T47D (cell line): ENCODE measurements around the gene TOP3A.

ENCODE experiments used
- DNase-seq, 2 experiments: peaks; one replicate each; pipeline versions ENCODE4 v3.0.0 to v3.0.0-alpha.2; 2011 to 2012; ENCODE audit warnings: low read depth in 1 of 2, low spot score in 1 of 2
- JUND ChIP-seq: IDR thresholded peaks from 2 replicates; pipeline ENCODE4 v1.6.1; 2012; ENCODE audit warnings: low read depth
- in situ Hi-C: cut with HindIII; loops from 2 replicates; pipeline ENCODE4 v1.10.0; 2016; ENCODE audit warnings: low sequenced_read_pairs, low pct_unique_long_range_greater_than_20kb

TOP3A gene

GRCh38 chr17:18240449-18240848 lies 74.3 kb downstream of the TOP3A start:
- no peak for TF ChIP-seq JUND

GRCh38 chr17:18238299-18238698 lies 76.5 kb downstream of the TOP3A start:
- TF ChIP-seq JUND: no peak
- in situ Hi-C loops: no loop called here
- no peak for DNase-seq

More at GRCh38 chr17:18240449-18240848, 74.3 kb downstream of the TOP3A start:
- in situ Hi-C loops: no loop called here
- no peak for DNase-seq

GRCh38 chr17:18237461-18237860 lies 77.3 kb downstream of the TOP3A start:
- DNase-seq: no peak
- in situ Hi-C loops: no loop called here
- no peak for TF ChIP-seq JUND

GRCh38 chr17:18236494-18236893 lies 78.3 kb downstream of the TOP3A start:
- no peak for TF ChIP-seq JUND
- DNase-seq: no peak
- in situ Hi-C loops: no loop called here

GRCh38 chr17:18235743-18236256 lies 79.0 kb downstream of the TOP3A start:
- no peak for TF ChIP-seq JUND
- no peak for DNase-seq
- in situ Hi-C loops: no loop called here

GRCh38 chr17:18234853-18235380 lies 79.9 kb downstream of the TOP3A start:
- no peak for DNase-seq
- no peak for TF ChIP-seq JUND
- in situ Hi-C loops: no loop called here

- in situ Hi-C loops: no loop called here
- no peak for DNase-seq
- TF ChIP-seq JUND: no peak
These were observed 80.8 kb downstream of the TOP3A start for GRCh38 chr17:18233803-18234518.

- TF ChIP-seq JUND: no peak
- no peak for DNase-seq
- in situ Hi-C loops: no loop called here
These were observed 83.6 kb downstream of the TOP3A start for GRCh38 chr17:18231164-18231563.

GRCh38 chr17:18230288-18231141 lies 84.3 kb downstream of the TOP3A start:
- no peak for DNase-seq
- no peak for TF ChIP-seq JUND
- in situ Hi-C loops: no loop called here

GRCh38 chr17:18229771-18230170 lies 85.0 kb downstream of the TOP3A start:
- in situ Hi-C loops: no loop called here
- no peak for DNase-seq
- no peak for TF ChIP-seq JUND

- no peak for TF ChIP-seq JUND
- no peak for DNase-seq
- in situ Hi-C loops: no loop called here
These were observed 85.5 kb downstream of the TOP3A start for GRCh38 chr17:18229254-18229653.

- in situ Hi-C loops: no loop called here
- DNase-seq: no peak
- TF ChIP-seq JUND: no peak
These were observed 86.6 kb downstream of the TOP3A start for GRCh38 chr17:18228176-18228682.

GRCh38 chr17:18227635-18228034 lies 87.2 kb downstream of the TOP3A start:
- no peak for DNase-seq
- TF ChIP-seq JUND: no peak
- in situ Hi-C loops: no loop called here
